Kidney epithelial cell (primary cell): ENCODE results near the gene POLD4. TPM values are rescaled to one million over a fixed set of nuclear protein-coding genes. Genes with fewer than 3 reads are reported as not detected.

ENCODE experiments used
- DNase-seq: peaks from one replicate; pipeline ENCODE4 v3.0.0-alpha.2; 2010; ENCODE audit warnings: low read depth
- H3K27me3 ChIP-seq: 2 replicates; pipeline ENCODE4 v1.6.0; 2011; ENCODE audit warnings: low read length; ENCODE audit not compliant: control insufficient read depth, insufficient read depth
- H3K36me3 ChIP-seq: 2 replicates; pipeline ENCODE4 v1.5.1; 2011; ENCODE audit warnings: low read length; ENCODE audit not compliant: control insufficient read depth, insufficient read depth
- H3K4me3 ChIP-seq: 2 replicates; pipeline ENCODE4 v1.5.1; 2011; ENCODE audit warnings: low read depth, mild to moderate bottlenecking, control low read depth, low read length
- CTCF ChIP-seq: IDR thresholded peaks from 2 replicates; pipeline ENCODE4 v1.5.1; 2011; ENCODE audit warnings: mild to moderate bottlenecking, moderate library complexity, low read length, control low read depth, inconsistent platforms; ENCODE audit not compliant: insufficient read depth, poor library complexity, severe bottlenecking
- total RNA-seq: library from RNA; depleted of rRNA; stranded (reverse); fragments of >200 nt; gene quantifications from 2 replicates; pipeline ENCODE4 v1.2.3, GENCODE V29; 2015

Gene POLD4
- total RNA-seq, 1 donor from 2014 or later = 70.7 TPM

DNA sequence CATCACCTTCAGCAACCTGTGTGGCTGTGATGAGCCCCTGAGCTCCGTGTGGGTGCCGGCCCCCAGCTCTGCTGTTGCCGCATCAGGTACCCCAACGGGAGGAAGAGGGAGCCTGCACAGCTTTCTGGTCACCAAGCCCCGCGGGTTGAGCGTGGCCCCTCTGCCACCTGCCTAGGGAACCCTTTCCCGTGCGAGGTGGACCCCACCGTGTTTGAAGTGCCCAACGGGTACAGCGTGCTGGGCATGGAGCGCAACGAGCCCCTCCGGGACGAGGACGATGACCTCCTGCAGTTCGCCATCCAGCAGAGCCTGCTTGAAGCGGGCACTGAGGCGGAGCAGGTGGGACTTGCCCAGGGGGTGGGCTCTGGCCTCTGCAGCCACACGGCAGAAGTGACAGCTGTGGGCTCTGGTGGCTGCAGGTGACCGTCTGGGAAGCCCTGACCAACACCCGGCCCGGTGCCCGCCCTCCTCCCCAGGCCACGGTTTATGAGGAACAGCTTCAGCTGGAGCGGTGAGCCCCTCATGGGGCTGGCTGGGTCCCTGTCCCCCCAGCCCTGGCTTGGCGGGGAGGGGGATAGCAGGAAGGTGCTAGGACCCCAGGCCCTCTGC is 51.9 kb downstream of the POLD4 start:
- no peaks in the 10 kb centered on the region for H3K27me3 ChIP-seq
- DNase-seq = no peak
- H3K4me3 ChIP-seq = no peak overlapping the region
- no peak for TF ChIP-seq CTCF
- H3K36me3 ChIP-seq = peaks cover 3% of the 10 kb centered on the region

Other genes starting within 250 kb of the POLD4 start
- gene KDM2A, start 234.3 kb downstream of the POLD4 start, total RNA-seq = 36.2 and 52.1 TPM in 2 replicates
- 46.4 and 51.3 TPM in 2 replicates for gene GRK2, start 87.1 kb downstream of the POLD4 start, total RNA-seq
- gene ANKRD13D, start 64.2 kb downstream of the POLD4 start, total RNA-seq = 36.6 and 48.5 TPM in 2 replicates
- 37.2 and 39.9 TPM in 2 replicates for gene SSH3, start 50.0 kb downstream of the POLD4 start, total RNA-seq
- 33.1 and 34.3 TPM in 2 replicates for gene CLCF1, start 20.1 kb upstream of the POLD4 start, total RNA-seq
- gene RAD9A, start 38.4 kb upstream of the POLD4 start, total RNA-seq = 8.3 and 13.6 TPM in 2 replicates
- 309 and 319 TPM in 2 replicates for gene PPP1CA, start 48.3 kb upstream of the POLD4 start, total RNA-seq
- 0.84 and 1.0 TPM in 2 replicates for gene TBC1D10C, start 50.5 kb upstream of the POLD4 start, total RNA-seq
- 0.21 and 0.27 TPM in 2 replicates for gene CARNS1, start 62.1 kb upstream of the POLD4 start, total RNA-seq
- gene RPS6KB2, start 74.9 kb upstream of the POLD4 start, total RNA-seq = 64.6 and 86.5 TPM in 2 replicates
- 2.5 and 3.0 TPM in 2 replicates for gene PTPRCAP, start 84.1 kb upstream of the POLD4 start, total RNA-seq
- gene CORO1B, start 89.9 kb upstream of the POLD4 start, total RNA-seq = 136 and 153 TPM in 2 replicates
- not detected in 2 replicates for gene GPR152, start 99.2 kb upstream of the POLD4 start, total RNA-seq
- gene CABP4, start 101.8 kb upstream of the POLD4 start, total RNA-seq = 0.17 TPM in 1 of 2 replicates, not detected in the other
- 53.8 and 102 TPM in 2 replicates for gene TMEM134, start 115.7 kb upstream of the POLD4 start, total RNA-seq
- 45.9 and 55.9 TPM in 2 replicates for gene AIP, start 129.5 kb upstream of the POLD4 start, total RNA-seq
- gene PITPNM1, start 151.8 kb upstream of the POLD4 start, total RNA-seq = 50.8 and 55.5 TPM in 2 replicates
- gene CDK2AP2, start 154.6 kb upstream of the POLD4 start, total RNA-seq = 104 and 135 TPM in 2 replicates
- not detected in 2 replicates for gene CABP2, start 169.9 kb upstream of the POLD4 start, total RNA-seq
- gene GSTP1, start 230.3 kb upstream of the POLD4 start, total RNA-seq = 1,390 and 1,923 TPM in 2 replicates